ENCODE results near the gene ZFC3H1. TPM values are rescaled to one million over a fixed set of nuclear protein-coding genes. Genes with fewer than 3 reads are reported as not detected.
"Not testable (repeated sequence)": the region's sequence is repeated elsewhere in the genome, so short reads cannot be mapped to it uniquely, and the experiment has no call there.

ZFC3H1 gene
- total RNA-seq, 2 donors from 2014 or later: 20.8 to 45.2 TPM

DNA sequence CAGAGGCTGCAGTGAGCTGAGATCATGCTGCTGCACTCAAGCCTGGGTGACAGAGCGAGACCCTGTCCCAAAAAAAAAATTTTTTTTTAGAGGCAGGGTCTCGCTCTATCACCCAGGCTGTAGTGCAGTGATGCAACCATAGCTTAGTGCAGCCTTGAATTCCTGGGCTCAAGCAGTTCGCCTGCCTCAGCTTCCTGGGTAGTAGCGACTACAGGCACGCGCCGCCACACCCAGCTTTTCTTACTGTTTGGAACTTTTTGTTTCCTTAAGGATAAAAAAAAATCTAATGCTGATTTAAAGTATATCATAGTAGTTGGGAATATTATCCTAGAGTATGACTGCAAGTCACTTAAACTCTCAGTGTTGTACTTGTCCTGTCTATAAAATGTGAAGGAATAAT lies 29.5 kb upstream of the ZFC3H1 start:
- Histone ChIP-seq H3K4me1 (replicated peaks) (no peaks in the 10 kb centered on the region), H3K4me3 (no peak overlapping the region), H3K36me3 (no peaks in the 10 kb centered on the region), H3K27me3 (replicated peaks; ENCODE audit: insufficient read depth) (no peaks in the 10 kb centered on the region), H3K27ac (no peak overlapping the region), H3K9me3 (no peaks in the 10 kb centered on the region)
- intact Hi-C loops (cut with DNase I): no loop called here
- no peak for TF ChIP-seq POLR2AphosphoS5 (IDR thresholded peaks at IDR 0.05)
- TF ChIP-seq, protein P1, sequence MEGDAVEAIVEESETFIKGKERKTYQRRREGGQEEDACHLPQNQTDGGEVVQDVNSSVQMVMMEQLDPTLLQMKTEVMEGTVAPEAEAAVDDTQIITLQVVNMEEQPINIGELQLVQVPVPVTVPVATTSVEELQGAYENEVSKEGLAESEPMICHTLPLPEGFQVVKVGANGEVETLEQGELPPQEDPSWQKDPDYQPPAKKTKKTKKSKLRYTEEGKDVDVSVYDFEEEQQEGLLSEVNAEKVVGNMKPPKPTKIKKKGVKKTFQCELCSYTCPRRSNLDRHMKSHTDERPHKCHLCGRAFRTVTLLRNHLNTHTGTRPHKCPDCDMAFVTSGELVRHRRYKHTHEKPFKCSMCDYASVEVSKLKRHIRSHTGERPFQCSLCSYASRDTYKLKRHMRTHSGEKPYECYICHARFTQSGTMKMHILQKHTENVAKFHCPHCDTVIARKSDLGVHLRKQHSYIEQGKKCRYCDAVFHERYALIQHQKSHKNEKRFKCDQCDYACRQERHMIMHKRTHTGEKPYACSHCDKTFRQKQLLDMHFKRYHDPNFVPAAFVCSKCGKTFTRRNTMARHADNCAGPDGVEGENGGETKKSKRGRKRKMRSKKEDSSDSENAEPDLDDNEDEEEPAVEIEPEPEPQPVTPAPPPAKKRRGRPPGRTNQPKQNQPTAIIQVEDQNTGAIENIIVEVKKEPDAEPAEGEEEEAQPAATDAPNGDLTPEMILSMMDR (IDR thresholded peaks at IDR 0.05): no peak
- no peak for TF ChIP-seq POLR2A (IDR thresholded peaks at IDR 0.05)
- no peak for DNase-seq (ENCODE audit: low spot score)
- 98% methylated on average over 7 of the region's 7 CpGs for WGBS

DNA sequence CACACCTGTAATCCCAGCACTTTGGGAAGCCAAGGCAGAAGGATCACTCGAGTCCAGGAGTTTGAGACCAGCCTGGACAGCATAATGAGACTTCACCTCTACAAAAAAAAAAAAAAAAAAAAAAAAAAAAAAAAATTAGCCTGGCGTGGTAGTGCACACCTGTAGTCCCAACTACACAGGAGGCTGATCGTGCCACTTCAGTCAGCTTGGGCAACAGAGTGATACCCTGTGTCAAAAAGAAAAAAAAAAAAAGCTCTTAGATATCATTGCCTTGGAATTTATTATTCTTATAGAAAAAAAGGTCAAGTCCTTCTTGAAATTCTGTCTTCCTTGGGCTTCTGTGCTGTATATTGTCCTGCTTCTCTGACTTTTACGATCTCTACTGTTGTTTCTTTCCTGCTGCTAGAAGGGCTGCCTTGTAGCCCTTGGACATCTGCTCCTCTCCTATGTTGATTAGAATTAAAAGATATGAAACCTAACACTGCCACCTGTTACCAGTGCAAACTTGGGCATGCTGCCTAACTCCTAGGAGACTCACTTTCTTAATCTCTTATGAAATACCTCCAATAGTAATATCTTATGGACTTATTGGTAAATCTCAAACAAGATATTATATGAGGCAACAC lies 28.0 kb upstream of the ZFC3H1 start:
- TF ChIP-seq, protein P1 (IDR thresholded peaks at IDR 0.05): no peak
- TF ChIP-seq POLR2A (IDR thresholded peaks at IDR 0.05) (no peak), POLR2AphosphoS5 (IDR thresholded peaks at IDR 0.05) (no peak)
- intact Hi-C loops (cut with DNase I): no loop called here
- Histone ChIP-seq H3K36me3 (no peaks in the 10 kb centered on the region), H3K9me3 (no peaks in the 10 kb centered on the region), H3K27ac (no peak overlapping the region), H3K4me1 (replicated peaks) (no peaks in the 10 kb centered on the region), H3K4me3 (no peak overlapping the region), H3K27me3 (replicated peaks; ENCODE audit: insufficient read depth) (no peaks in the 10 kb centered on the region)
- 76% methylated on average over 4 of the region's 4 CpGs for WGBS
- no peak for DNase-seq (ENCODE audit: low spot score)

DNA sequence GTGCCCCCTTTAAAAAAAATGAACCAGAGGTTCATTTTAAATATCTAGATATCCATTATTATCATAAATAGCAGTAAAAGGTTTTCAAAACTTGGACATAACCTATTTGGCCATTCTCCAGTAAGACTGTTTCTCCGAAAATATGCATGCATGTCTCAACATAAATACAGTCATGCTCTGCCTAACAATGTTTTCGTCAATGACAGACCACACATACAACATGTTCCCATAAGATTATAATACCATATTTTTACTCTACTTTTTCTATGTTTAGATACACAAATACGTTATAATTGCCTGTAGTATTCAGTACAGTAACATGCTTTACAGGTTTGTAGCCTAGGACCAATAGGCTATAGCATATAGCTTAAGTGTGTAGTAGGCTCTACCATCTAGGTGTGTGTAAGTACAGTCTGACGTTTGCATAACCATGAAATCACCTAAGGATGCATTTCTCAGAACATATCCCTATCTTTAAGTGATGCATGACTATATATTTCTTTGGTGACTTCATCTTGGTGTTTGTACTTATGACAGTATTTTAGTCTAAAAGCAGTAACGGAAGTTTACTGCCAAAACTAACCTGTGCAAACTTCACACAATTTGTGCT lies 25.4 kb upstream of the ZFC3H1 start:
- Histone ChIP-seq H3K9me3 (no peaks in the 10 kb centered on the region), H3K36me3 (no peaks in the 10 kb centered on the region), H3K4me1 (replicated peaks) (no peaks in the 10 kb centered on the region), H3K27me3 (replicated peaks; ENCODE audit: insufficient read depth) (no peaks in the 10 kb centered on the region), H3K27ac (no peak overlapping the region), H3K4me3 (no peak overlapping the region)
- TF ChIP-seq POLR2AphosphoS5 (IDR thresholded peaks at IDR 0.05) (no peak), POLR2A (IDR thresholded peaks at IDR 0.05) (no peak)
- TF ChIP-seq, protein P1 (IDR thresholded peaks at IDR 0.05): no peak
- DNase-seq (ENCODE audit: low spot score): no peak
- WGBS: 50% methylated on average over 5 of the region's 5 CpGs
- intact Hi-C loops (cut with DNase I): loop anchor here (5.0 kb wide), 1 partner anchor 63 kb away; the partner anchor contains the start of gene RAB21

DNA sequence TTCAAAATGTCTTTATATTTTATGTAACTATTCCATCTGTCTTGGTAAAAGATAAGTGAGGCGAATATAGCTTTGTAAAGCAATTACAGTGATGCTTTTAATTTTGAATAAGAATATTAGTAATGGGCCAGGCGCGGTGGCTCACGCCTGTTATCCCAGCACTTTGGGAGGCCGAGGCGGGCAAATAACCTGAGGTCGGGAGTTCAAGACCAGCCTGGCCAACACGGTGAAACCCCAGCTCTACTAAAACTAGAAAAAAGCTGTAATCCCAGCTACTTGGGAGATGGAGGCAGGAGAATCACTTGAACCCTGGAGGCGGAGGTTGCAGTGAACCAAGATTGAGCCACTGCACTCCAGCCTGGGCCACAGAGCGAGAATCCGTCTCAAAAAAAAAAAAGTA lies 23.5 kb upstream of the ZFC3H1 start:
- intact Hi-C loops (cut with DNase I): loop anchor here (5.0 kb wide), 1 partner anchor 65 kb away; the partner anchor contains the start of gene RAB21
- 84% methylated on average over 11 of the region's 11 CpGs for WGBS

DNA sequence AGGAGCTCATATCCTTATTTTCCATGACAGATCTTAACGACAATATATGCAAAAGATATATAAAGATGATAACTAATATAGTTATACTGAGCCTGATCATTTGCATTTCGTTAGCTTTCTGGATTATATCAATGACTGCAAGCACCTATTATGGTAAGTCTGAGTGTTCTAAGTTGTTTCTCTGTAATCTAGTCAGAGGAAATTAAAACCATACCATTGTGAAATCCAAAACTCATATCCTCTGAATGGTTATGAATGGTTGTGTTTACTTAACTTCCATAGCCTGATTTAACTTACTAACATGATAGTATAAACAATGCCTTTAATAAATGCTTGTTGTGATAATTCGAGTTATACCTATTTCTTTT lies 23.0 kb upstream of the ZFC3H1 start:
- Histone ChIP-seq H3K27ac (peak overlapping the region; percentile 83 to 89), H3K4me3 (peak overlapping the region; percentile 60 to 65), H3K27me3 (replicated peaks; ENCODE audit: insufficient read depth) (no peaks in the 10 kb centered on the region), H3K9me3 (no peaks in the 10 kb centered on the region), H3K36me3 (no peaks in the 10 kb centered on the region), H3K4me1 (replicated peaks) (no peaks in the 10 kb centered on the region)
- DNase-seq (ENCODE audit: low spot score): no peak
- 8% methylated on average over 3 of the region's 3 CpGs for WGBS
- TF ChIP-seq POLR2AphosphoS5 (IDR thresholded peaks at IDR 0.05) (no peak), POLR2A (IDR thresholded peaks at IDR 0.05) (no peak)
- TF ChIP-seq, protein P1 (IDR thresholded peaks at IDR 0.05): no peak
- intact Hi-C loops (cut with DNase I): loop anchor here (5.0 kb wide), 1 partner anchor 66 kb away; the partner anchor contains the start of gene RAB21

More for the DNA sequence above, 23.5 kb upstream of the ZFC3H1 start:
- peak overlapping the region in 1 of 2 donors; percentile 65 for H3K4me3 ChIP-seq
- not testable (repeated sequence) for H3K9me3 ChIP-seq; H3K36me3 ChIP-seq; DNase-seq (ENCODE audit: low spot score); H3K4me1 ChIP-seq (replicated peaks); H3K27me3 ChIP-seq (replicated peaks; ENCODE audit: insufficient read depth); H3K27ac ChIP-seq
